ENCODE data around the gene TRIAP1. TPM values are rescaled to one million over a fixed set of nuclear protein-coding genes. Genes with fewer than 3 reads are reported as not detected.
A peak's percentile ranks its signal among the peaks of the same experiment; 100 is the strongest.

TRIAP1 gene
- polyA plus RNA-seq, 2 donors: 19.2 to 28.0 TPM

DNA sequence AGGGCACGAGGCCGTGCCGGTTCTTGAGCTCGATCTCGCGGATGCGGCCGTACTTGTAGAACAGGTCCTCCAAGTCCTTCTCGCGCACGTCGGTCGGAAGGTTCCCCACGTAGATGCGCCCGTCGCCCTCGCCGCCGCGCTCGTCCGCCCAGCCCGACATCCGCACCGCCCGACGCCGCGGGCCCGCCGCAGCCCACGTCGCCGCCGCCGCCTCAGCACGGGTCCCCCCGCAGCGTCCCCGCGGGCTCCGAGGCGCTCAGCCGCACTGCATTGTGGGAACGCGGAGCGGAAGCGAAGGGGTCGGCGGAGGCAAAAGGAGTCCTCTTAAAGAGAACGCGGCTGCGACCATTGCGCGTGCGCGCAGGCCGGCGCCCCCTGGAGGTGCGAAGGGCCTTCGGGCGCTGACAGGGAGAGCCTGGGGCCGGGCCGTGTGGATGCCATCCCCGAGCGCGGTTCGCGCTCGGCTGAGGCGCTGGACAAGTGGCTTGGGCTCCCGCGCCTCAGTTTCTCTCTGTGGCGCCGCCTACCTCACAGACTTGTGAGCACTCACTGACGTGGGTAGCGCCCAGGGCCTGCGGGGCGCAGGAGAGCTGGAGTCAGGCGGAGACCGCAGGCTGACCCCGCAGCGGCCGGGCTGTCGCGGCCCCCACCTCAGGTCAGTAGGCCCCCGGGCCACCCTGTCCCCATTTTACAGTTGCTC, 23.4 kb upstream of the TRIAP1 start, which contains the start of gene SRSF9:
SRSF9 (minus strand) TSS at position 299 of the 700 bp plus-strand sequence; CDS start at position 160, 139 bp downstream.
- WGBS, 2 donors: 0% methylated on average over 86 to 88 of the region's 88 CpGs
- H3K4me1 ChIP-seq (ENCODE audit: control insufficient read depth in 2 of 2, insufficient read depth in 2 of 2, low read length in 1 of 2): peaks cover 0 to 7% of the 10 kb centered on the region in 2 donors
- peaks cover 2 to 7% of the 10 kb centered on the region in 2 donors for H3K36me3 ChIP-seq (ENCODE audit: control insufficient read depth in 2 of 2, insufficient read depth in 2 of 2, low read length in 1 of 2)
- H3K9me3 ChIP-seq (ENCODE audit: control insufficient read depth in 2 of 2, insufficient read depth in 1 of 2, low read depth in 1 of 2, low read length in 1 of 2): no peaks in the 10 kb centered on the region
- H3K27me3 ChIP-seq (ENCODE audit: control insufficient read depth in 1 of 2, insufficient read depth in 2 of 2, low read length in 2 of 2): no peaks in the 10 kb centered on the region
- peak within 1 kb of the TSS; percentile 89 to 93 for H3K27ac ChIP-seq (ENCODE audit: low read depth in 2 of 2, low read length in 1 of 2)
- H3K4me3 ChIP-seq (ENCODE audit: low read depth in 1 of 2, low read length in 2 of 2): peak within 1 kb of the TSS; percentile 94 to 95

DNA sequence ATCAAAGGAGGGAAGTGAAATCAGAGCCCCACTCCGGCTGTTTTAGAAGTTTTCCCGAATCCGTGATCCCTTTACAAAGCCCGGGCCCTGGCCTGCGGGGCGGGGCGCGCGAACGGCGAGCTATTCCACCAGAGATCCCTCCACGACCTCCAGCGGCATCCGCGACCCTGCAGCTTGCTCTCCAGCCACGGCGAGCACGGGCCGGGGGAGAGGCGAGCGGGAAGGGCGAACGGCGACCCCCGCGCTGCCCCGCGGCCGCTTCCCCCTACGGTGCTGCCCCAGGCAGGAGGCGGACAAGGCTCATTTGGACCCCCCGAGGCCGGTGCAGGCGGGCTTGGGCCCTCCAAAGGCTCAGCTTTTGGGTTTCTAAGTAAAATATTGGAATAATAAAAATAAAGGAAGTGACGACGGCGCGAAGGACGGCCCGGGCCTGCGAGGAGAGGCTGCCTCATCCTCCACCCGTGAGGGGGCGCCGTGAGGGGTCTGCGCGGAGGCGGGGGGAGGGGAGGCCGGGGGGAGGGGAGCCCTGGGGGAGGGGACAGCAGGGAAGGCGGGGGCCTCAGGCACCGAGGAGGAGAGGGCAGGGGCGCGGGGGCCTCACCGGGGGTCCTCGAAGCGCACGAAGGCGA, 22.8 kb upstream of the TRIAP1 start:
- WGBS, 2 donors: 0 to 1% methylated on average over 48 to 54 of the region's 57 CpGs
- H3K4me1 ChIP-seq (ENCODE audit: control insufficient read depth in 2 of 2, insufficient read depth in 2 of 2, low read length in 1 of 2): peaks cover 0 to 7% of the 10 kb centered on the region in 2 donors
- no peaks in the 10 kb centered on the region for H3K27me3 ChIP-seq (ENCODE audit: control insufficient read depth in 1 of 2, insufficient read depth in 2 of 2, low read length in 2 of 2)
- H3K9me3 ChIP-seq (ENCODE audit: control insufficient read depth in 2 of 2, insufficient read depth in 1 of 2, low read depth in 1 of 2, low read length in 1 of 2): no peaks in the 10 kb centered on the region
- peaks cover 7 to 9% of the 10 kb centered on the region in 2 donors for H3K36me3 ChIP-seq (ENCODE audit: control insufficient read depth in 2 of 2, insufficient read depth in 2 of 2, low read length in 1 of 2)
- H3K27ac ChIP-seq (ENCODE audit: low read depth in 2 of 2, low read length in 1 of 2): peak overlapping the region; percentile 89 to 93
- peak overlapping the region; percentile 94 to 95 for H3K4me3 ChIP-seq (ENCODE audit: low read depth in 1 of 2, low read length in 2 of 2)

DNA sequence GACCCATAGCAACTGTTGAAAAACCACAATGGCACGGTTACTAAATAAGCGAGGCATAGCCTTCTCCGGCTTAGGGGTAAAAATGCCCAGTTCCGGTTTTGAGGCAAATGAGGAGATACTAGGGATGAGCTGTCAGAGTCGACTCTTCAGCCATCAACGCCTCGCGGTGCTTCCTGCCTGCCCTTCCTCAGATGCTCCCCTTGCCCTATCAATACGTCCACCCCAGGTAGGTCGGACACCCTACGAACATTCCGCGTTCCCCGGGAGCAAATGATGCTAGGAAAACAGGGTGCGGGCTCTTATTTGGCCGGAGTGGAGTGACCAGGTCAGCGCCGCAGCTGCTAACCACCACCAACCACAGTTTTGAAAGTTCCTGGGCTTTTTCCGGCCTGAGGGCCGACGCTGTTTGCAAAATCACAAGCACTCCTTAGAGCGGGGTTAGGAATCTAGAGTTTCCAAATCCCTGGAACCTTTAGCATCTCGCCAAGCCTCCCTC, 22.2 kb upstream of the TRIAP1 start:
- Histone ChIP-seq H3K9me3 (ENCODE audit: control insufficient read depth in 2 of 2, insufficient read depth in 1 of 2, low read depth in 1 of 2, low read length in 1 of 2) (no peaks in the 10 kb centered on the region), H3K36me3 (ENCODE audit: control insufficient read depth in 2 of 2, insufficient read depth in 2 of 2, low read length in 1 of 2) (peaks cover 11 to 14% of the 10 kb centered on the region in 2 donors), H3K27ac (ENCODE audit: low read depth in 2 of 2, low read length in 1 of 2) (peak overlapping the region; percentile 89 to 93), H3K4me3 (ENCODE audit: low read depth in 1 of 2, low read length in 2 of 2) (peak overlapping the region; percentile 94 to 95), H3K4me1 (ENCODE audit: control insufficient read depth in 2 of 2, insufficient read depth in 2 of 2, low read length in 1 of 2) (peaks cover 0 to 7% of the 10 kb centered on the region in 2 donors), H3K27me3 (ENCODE audit: control insufficient read depth in 1 of 2, insufficient read depth in 2 of 2, low read length in 2 of 2) (no peaks in the 10 kb centered on the region)
- WGBS, 2 donors: 1 to 2% methylated on average over 23 of the region's 23 CpGs

DNA sequence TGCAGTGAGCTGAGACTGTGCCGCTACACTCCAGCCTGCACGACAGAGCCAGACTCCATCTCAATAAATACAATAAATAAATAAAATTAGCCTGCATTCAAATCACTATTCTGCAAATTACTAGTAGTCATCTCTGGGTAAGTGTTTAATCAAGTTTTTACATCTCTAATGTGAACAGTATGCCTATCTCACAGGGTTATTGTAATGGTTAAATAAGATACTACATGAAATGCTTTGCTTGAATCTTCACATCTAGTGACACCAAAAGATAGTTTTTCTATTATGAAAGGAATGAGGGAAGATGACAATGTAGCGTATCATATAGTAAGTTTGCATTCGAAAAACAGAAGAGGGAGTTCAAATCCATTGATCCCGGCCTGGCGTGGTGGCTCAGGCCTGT, 21.3 kb upstream of the TRIAP1 start:
- no peaks in the 10 kb centered on the region for H3K27me3 ChIP-seq (ENCODE audit: control insufficient read depth in 1 of 2, insufficient read depth in 2 of 2, low read length in 2 of 2)
- no peak overlapping the region for H3K4me3 ChIP-seq (ENCODE audit: low read depth in 1 of 2, low read length in 2 of 2)
- H3K4me1 ChIP-seq (ENCODE audit: control insufficient read depth in 2 of 2, insufficient read depth in 2 of 2, low read length in 1 of 2): peaks cover 0 to 7% of the 10 kb centered on the region in 2 donors
- H3K27ac ChIP-seq (ENCODE audit: low read depth in 2 of 2, low read length in 1 of 2): no peak overlapping the region
- no peaks in the 10 kb centered on the region for H3K9me3 ChIP-seq (ENCODE audit: control insufficient read depth in 2 of 2, insufficient read depth in 1 of 2, low read depth in 1 of 2, low read length in 1 of 2)
- 89 to 93% methylated on average over 6 of the region's 6 CpGs for WGBS, 2 donors
- peaks cover 11 to 22% of the 10 kb centered on the region in 2 donors for H3K36me3 ChIP-seq (ENCODE audit: control insufficient read depth in 2 of 2, insufficient read depth in 2 of 2, low read length in 1 of 2)

DNA sequence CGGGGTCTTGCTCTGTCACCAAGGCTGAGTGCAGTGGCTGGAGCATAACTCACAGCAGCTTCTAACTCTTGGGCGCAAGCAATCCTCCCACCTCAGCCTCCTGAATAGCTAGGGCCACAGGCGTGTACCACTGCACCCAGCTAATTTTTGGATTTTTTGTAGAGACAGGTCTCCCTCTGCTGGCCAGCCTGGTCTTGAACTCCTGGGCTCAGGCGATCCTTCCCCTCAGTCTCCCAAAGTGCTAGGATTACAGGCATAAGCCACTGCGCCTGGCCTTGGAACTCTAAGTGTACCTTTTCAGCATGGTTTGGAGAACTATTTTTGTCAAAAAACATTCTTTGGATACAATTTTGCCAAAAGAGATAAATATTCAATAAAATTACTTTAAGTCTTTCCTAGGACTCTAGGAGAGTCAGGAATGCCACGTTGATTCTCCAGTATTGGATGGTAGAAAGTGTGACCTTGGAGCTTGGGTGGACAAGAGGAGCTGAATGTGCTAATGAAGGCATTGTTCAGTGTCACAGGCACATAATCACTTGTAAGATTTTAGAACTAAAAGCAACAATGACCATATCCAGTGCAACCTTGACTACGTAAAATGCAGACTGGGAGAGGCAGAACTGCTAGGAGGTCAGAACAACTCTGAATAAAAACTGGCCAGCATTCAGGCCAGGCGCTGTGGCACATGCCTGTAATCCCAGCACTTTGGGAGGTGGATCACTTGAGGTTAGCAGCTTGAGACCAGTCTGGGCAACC, 20.6 kb upstream of the TRIAP1 start:
- WGBS, 2 donors: 52 to 53% methylated on average over 8 of the region's 8 CpGs
- H3K27ac ChIP-seq (ENCODE audit: low read depth in 2 of 2, low read length in 1 of 2): no peak overlapping the region
- H3K4me1 ChIP-seq (ENCODE audit: control insufficient read depth in 2 of 2, insufficient read depth in 2 of 2, low read length in 1 of 2): peaks cover 0 to 7% of the 10 kb centered on the region in 2 donors

DNA sequence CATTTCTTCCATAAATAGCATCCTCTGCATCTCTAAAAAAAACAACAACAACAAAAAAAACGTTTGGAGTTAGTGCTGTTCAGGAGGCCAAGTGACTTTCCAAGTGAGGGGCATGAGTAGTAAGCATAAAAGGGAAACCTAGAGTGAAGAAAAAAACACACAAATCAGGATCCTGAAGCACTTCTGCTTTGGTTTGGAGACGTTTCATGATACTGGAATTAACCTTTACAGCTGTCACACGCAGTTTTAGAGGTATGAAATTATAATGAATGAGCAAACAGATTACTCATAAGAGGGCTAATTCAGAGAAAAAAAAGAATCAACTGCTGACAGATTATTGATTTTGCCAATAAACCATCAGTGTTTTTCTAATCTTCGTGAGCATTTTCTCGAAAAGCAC, 19.6 kb upstream of the TRIAP1 start:
- H3K4me3 ChIP-seq (ENCODE audit: low read depth in 1 of 2, low read length in 2 of 2): no peak overlapping the region
- peaks cover 15 to 30% of the 10 kb centered on the region in 2 donors for H3K36me3 ChIP-seq (ENCODE audit: control insufficient read depth in 2 of 2, insufficient read depth in 2 of 2, low read length in 1 of 2)
- 36% methylated on average over 5 of the region's 5 CpGs for WGBS, 2 donors
- H3K27me3 ChIP-seq (ENCODE audit: control insufficient read depth in 1 of 2, insufficient read depth in 2 of 2, low read length in 2 of 2): no peaks in the 10 kb centered on the region
- H3K27ac ChIP-seq (ENCODE audit: low read depth in 2 of 2, low read length in 1 of 2): no peak overlapping the region
- H3K4me1 ChIP-seq (ENCODE audit: control insufficient read depth in 2 of 2, insufficient read depth in 2 of 2, low read length in 1 of 2): peaks cover 0 to 7% of the 10 kb centered on the region in 2 donors
- no peaks in the 10 kb centered on the region for H3K9me3 ChIP-seq (ENCODE audit: control insufficient read depth in 2 of 2, insufficient read depth in 1 of 2, low read depth in 1 of 2, low read length in 1 of 2)

More for the DNA sequence above, 20.6 kb upstream of the TRIAP1 start:
- Histone ChIP-seq H3K4me3 (ENCODE audit: low read depth in 1 of 2, low read length in 2 of 2) (no peak overlapping the region), H3K9me3 (ENCODE audit: control insufficient read depth in 2 of 2, insufficient read depth in 1 of 2, low read depth in 1 of 2, low read length in 1 of 2) (no peaks in the 10 kb centered on the region), H3K27me3 (ENCODE audit: control insufficient read depth in 1 of 2, insufficient read depth in 2 of 2, low read length in 2 of 2) (no peaks in the 10 kb centered on the region), H3K36me3 (ENCODE audit: control insufficient read depth in 2 of 2, insufficient read depth in 2 of 2, low read length in 1 of 2) (peaks cover 15 to 26% of the 10 kb centered on the region in 2 donors)

DNA sequence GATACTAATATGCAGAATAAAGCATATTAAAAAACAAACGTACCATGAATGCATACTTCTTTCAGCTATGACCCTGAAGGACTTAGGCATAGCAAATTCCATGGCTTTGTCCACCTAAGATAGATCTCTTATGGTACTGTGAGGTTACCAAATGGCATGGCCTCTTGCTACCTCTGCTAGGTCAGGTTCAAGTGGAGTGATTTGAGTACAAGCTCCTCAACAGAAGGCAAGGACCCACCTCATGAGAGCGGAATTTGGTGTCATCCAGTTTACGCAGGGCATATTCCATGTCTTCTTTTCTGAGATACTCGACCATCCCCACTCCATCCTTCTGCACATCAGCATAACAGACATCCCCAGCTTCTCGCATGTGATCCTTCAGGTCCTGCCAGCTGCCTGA, 17.5 kb upstream of the TRIAP1 start:
- H3K4me1 ChIP-seq (ENCODE audit: control insufficient read depth in 2 of 2, insufficient read depth in 2 of 2, low read length in 1 of 2): peaks cover 0 to 2% of the 10 kb centered on the region in 2 donors
- no peaks in the 10 kb centered on the region for H3K9me3 ChIP-seq (ENCODE audit: control insufficient read depth in 2 of 2, insufficient read depth in 1 of 2, low read depth in 1 of 2, low read length in 1 of 2)
- no peaks in the 10 kb centered on the region for H3K27me3 ChIP-seq (ENCODE audit: control insufficient read depth in 1 of 2, insufficient read depth in 2 of 2, low read length in 2 of 2)
- H3K27ac ChIP-seq (ENCODE audit: low read depth in 2 of 2, low read length in 1 of 2): no peak overlapping the region
- no peak overlapping the region for H3K4me3 ChIP-seq (ENCODE audit: low read depth in 1 of 2, low read length in 2 of 2)
- H3K36me3 ChIP-seq (ENCODE audit: control insufficient read depth in 2 of 2, insufficient read depth in 2 of 2, low read length in 1 of 2): peaks cover 21 to 36% of the 10 kb centered on the region in 2 donors
- 81 to 83% methylated on average over 5 of the region's 5 CpGs for WGBS, 2 donors

DNA sequence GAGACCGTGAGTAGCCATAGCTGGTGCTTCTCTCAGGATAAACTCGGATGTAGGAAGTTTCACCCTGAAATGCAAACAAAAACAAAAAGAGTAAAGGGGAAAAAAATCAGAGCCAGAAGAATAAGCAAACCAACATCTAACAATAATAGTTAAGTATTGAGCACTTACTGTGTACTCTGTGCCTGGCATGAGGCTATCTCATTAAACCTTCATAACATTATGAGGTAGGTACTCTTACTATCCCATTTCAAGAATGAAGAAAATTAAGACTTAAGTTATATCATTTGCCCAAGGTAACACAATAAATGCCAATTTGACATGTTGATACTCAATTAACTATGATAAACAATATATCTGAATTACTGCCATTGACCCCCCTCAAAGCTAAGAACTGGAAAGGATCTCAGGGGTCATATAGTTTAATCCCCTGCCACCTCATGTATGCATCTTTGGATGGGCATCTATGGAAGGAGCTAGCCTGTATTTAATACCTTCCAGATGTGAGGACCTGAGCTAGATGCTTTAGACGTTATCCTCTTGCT, 16.0 kb upstream of the TRIAP1 start:
- no peak overlapping the region for H3K4me3 ChIP-seq (ENCODE audit: low read depth in 1 of 2, low read length in 2 of 2)
- H3K27ac ChIP-seq (ENCODE audit: low read depth in 2 of 2, low read length in 1 of 2): no peak overlapping the region
- H3K27me3 ChIP-seq (ENCODE audit: control insufficient read depth in 1 of 2, insufficient read depth in 2 of 2, low read length in 2 of 2): no peaks in the 10 kb centered on the region
- H3K4me1 ChIP-seq (ENCODE audit: control insufficient read depth in 2 of 2, insufficient read depth in 2 of 2, low read length in 1 of 2): no peaks in the 10 kb centered on the region
- H3K36me3 ChIP-seq (ENCODE audit: control insufficient read depth in 2 of 2, insufficient read depth in 2 of 2, low read length in 1 of 2): peaks cover 23 to 43% of the 10 kb centered on the region in 2 donors
- no peaks in the 10 kb centered on the region for H3K9me3 ChIP-seq (ENCODE audit: control insufficient read depth in 2 of 2, insufficient read depth in 1 of 2, low read depth in 1 of 2, low read length in 1 of 2)
- 76 to 81% methylated on average over 3 of the region's 3 CpGs for WGBS, 2 donors

DNA sequence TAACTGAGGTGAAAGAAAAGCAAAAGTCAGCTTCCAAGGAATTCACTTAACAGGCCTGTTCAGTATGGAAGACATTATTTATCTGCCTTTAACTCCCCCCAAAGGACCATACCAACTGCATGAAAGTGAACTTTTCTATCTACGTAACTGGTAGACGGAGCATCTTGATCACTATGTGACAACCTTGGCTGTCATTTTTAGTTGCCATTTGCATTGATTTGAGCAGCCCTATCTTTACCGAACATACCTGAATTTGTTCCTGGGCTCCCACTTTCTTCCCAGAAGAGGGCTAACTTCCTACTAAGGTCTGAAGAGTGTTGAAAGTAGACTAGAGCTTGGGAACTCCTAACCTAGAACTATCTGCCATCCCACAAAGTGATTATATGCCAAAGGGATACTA, 14.0 kb upstream of the TRIAP1 start:
- Histone ChIP-seq H3K4me3 (ENCODE audit: low read depth in 1 of 2, low read length in 2 of 2) (no peak overlapping the region), H3K9me3 (ENCODE audit: control insufficient read depth in 2 of 2, insufficient read depth in 1 of 2, low read depth in 1 of 2, low read length in 1 of 2) (no peaks in the 10 kb centered on the region), H3K36me3 (ENCODE audit: control insufficient read depth in 2 of 2, insufficient read depth in 2 of 2, low read length in 1 of 2) (peaks cover 27 to 48% of the 10 kb centered on the region in 2 donors), H3K27me3 (ENCODE audit: control insufficient read depth in 1 of 2, insufficient read depth in 2 of 2, low read length in 2 of 2) (no peaks in the 10 kb centered on the region), H3K27ac (ENCODE audit: low read depth in 2 of 2, low read length in 1 of 2) (no peak overlapping the region), H3K4me1 (ENCODE audit: control insufficient read depth in 2 of 2, insufficient read depth in 2 of 2, low read length in 1 of 2) (no peaks in the 10 kb centered on the region)
- WGBS, 2 donors: 86 to 94% methylated on average over 3 of the region's 3 CpGs

All from esophagus (tissue), 2 donors.